Measurements from ENCODE around the gene TMEM45A. TPM values are rescaled to one million over a fixed set of nuclear protein-coding genes. Genes with fewer than 3 reads are reported as not detected.

The TMEM45A gene
- total RNA-seq, 1 experiment from 2014 or later = 10.1 TPM

GRCh38 chr3:100531093-100531492, 38.7 kb downstream of the TMEM45A start:
- H2BK15ac ChIP-seq (ENCODE audit: low read depth, low read length) = no peak overlapping the region
- Mint-ChIP-seq H3K9me3 (no peaks in the 10 kb centered on the region), H3K4me1 (peaks cover 0 to under 1% of the 10 kb centered on the region in 2 experiments; a peak in 1 of 4 replicates), H3K4me3 (no peak overlapping the region), H3K27ac (no peak overlapping the region), H3K27me3 (ENCODE audit: low read depth) (no peaks in the 10 kb centered on the region), H3K36me3 (ENCODE audit: insufficient read depth in 1 of 3, low read depth in 3 of 3) (no peaks in the 10 kb centered on the region)
- no peak overlapping the region for H3K14ac ChIP-seq (ENCODE audit: insufficient read depth, low read length)
- H3K9ac ChIP-seq (ENCODE audit: extremely low read depth, insufficient read length, low read length) = no peak overlapping the region
- no peak overlapping the region for H2AK5ac ChIP-seq (ENCODE audit: insufficient read length, low read length)
- no peak overlapping the region for H2BK120ac ChIP-seq (ENCODE audit: low read depth, low read length, poor library complexity, severe bottlenecking)
- H3K4me2 ChIP-seq (ENCODE audit: insufficient read depth, insufficient read length, low read length) = no peak overlapping the region
- no peak overlapping the region for H3T11ph ChIP-seq (ENCODE audit: low read length)
- no peak overlapping the region for H4K91ac ChIP-seq (ENCODE audit: insufficient read length, low read depth, low read length)
- H2BK20ac ChIP-seq (ENCODE audit: low read depth, low read length, poor library complexity, severe bottlenecking) = no peak overlapping the region
- H3K27me3 ChIP-seq (ENCODE audit: insufficient read depth, low read length) = no peaks in the 10 kb centered on the region
- no peak overlapping the region for H4K5ac ChIP-seq (ENCODE audit: insufficient read length, low read depth, low read length)
- H3K23ac ChIP-seq (ENCODE audit: insufficient read length, low read depth, low read length) = no peak overlapping the region
- H3K23me2 ChIP-seq (ENCODE audit: insufficient read length, low read depth, low read length, poor library complexity, severe bottlenecking) = no peaks in the 10 kb centered on the region
- no peak for TF ChIP-seq CTCF (conservative IDR thresholded peaks at IDR 0.05)
- no peaks in the 10 kb centered on the region for H4K20me1 ChIP-seq (ENCODE audit: control insufficient read depth, insufficient read depth, insufficient read length)
- H3K79me1 ChIP-seq (ENCODE audit: insufficient read depth, low read depth, low read length, poor library complexity, severe bottlenecking) = no peaks in the 10 kb centered on the region
- H2BK5ac ChIP-seq (ENCODE audit: insufficient read length, low read length) = no peak overlapping the region
- no peak overlapping the region for H3K56ac ChIP-seq (ENCODE audit: insufficient read length, low read depth, low read length)
- H3K9me3 ChIP-seq (ENCODE audit: control insufficient read depth, low read depth, low read length) = no peaks in the 10 kb centered on the region
- no peak overlapping the region for H2AFZ ChIP-seq (ENCODE audit: low read length)
- DNase-seq = no peak
- no peak overlapping the region for H3K4ac ChIP-seq (ENCODE audit: low read depth, low read length)
- no peak overlapping the region for H4K8ac ChIP-seq (replicated peaks; ENCODE audit: insufficient read length, low read depth, low read length)
- no peak overlapping the region for H2BK12ac ChIP-seq (ENCODE audit: insufficient read length, low read depth, low read length)
- H3K18ac ChIP-seq (ENCODE audit: insufficient read length, low read depth, low read length) = no peak overlapping the region
- no peaks in the 10 kb centered on the region for H3K4me1 ChIP-seq (ENCODE audit: insufficient read depth, low read length)
- WGBS (ENCODE audit: extremely low coverage, insufficient read length, low lambda C conversion rate) = no CpG with 5 or more reads among the region's 3 CpGs
- no peak overlapping the region for H3K27ac ChIP-seq (ENCODE audit: insufficient read length, low read depth, low read length)
- H3K79me2 ChIP-seq (ENCODE audit: insufficient read depth, low read length) = no peaks in the 10 kb centered on the region
